ENCODE measurements around the gene KIRREL1. TPM values are rescaled to one million over a fixed set of nuclear protein-coding genes. Genes with fewer than 3 reads are reported as not detected.

The KIRREL1 gene
- total RNA-seq, 1 experiment from 2014 or later = 211 TPM

DNA sequence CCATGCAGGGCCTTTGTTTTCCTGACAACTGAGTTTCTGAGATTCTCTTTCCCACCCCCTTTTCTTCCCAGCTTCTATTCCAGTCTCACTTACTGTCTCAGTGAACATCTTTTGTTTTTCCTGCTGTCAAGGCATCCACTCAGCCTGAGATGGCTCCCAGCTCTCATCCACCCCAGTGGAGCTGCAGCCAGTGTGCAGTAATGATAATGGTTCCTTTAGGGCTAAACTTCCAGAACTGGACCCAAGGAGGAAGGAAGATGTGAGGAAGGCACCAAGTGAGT lies 44.4 kb upstream of the KIRREL1 start:
- ChIA-PET POLR2A (ENCODE audit: low non-redundant PET) (no interaction called here), CTCF (interaction anchor here (1.2 to 2.3 kb wide), 4 partner anchors 71 to 369 kb away, joined by 3 to 16 read pairs (median 8); no protein-coding TSS in a partner anchor)
- no peaks in the 10 kb centered on the region for H3K9me3 ChIP-seq (ENCODE audit: low read depth, low read length, poor library complexity, severe bottlenecking)
- no peaks in the 10 kb centered on the region for H3K4me1 ChIP-seq (ENCODE audit: insufficient read depth, low read length, poor library complexity, severe bottlenecking)
- no peak for DNase-seq (ENCODE audit: low spot score)
- H3K27ac ChIP-seq (ENCODE audit: low read depth, low read length, poor library complexity, severe bottlenecking) = no peak overlapping the region
- no peaks in the 10 kb centered on the region for H3K27me3 ChIP-seq (replicated peaks; ENCODE audit: insufficient read depth, low read depth, low read length, poor library complexity)
- no peak overlapping the region for H3K4me3 ChIP-seq (ENCODE audit: low read depth, low read length, poor library complexity, severe bottlenecking)
- intact Hi-C loops (cut with micrococcal nuclease; ENCODE audit: unreplicated experiment) = loop anchor here (2.0 to 5.0 kb wide), 3 partner anchors 177 to 567 kb away; no protein-coding TSS in a partner anchor
- no peaks in the 10 kb centered on the region for H3K36me3 ChIP-seq (ENCODE audit: insufficient read depth, low read length, poor library complexity, severe bottlenecking)
- BruUV-seq (replicated peaks) = no TSS peak
- TF ChIP-seq, protein P1, sequence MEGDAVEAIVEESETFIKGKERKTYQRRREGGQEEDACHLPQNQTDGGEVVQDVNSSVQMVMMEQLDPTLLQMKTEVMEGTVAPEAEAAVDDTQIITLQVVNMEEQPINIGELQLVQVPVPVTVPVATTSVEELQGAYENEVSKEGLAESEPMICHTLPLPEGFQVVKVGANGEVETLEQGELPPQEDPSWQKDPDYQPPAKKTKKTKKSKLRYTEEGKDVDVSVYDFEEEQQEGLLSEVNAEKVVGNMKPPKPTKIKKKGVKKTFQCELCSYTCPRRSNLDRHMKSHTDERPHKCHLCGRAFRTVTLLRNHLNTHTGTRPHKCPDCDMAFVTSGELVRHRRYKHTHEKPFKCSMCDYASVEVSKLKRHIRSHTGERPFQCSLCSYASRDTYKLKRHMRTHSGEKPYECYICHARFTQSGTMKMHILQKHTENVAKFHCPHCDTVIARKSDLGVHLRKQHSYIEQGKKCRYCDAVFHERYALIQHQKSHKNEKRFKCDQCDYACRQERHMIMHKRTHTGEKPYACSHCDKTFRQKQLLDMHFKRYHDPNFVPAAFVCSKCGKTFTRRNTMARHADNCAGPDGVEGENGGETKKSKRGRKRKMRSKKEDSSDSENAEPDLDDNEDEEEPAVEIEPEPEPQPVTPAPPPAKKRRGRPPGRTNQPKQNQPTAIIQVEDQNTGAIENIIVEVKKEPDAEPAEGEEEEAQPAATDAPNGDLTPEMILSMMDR (conservative IDR thresholded peaks at IDR 0.05; ENCODE audit: low read depth, low read length) = no peak
- no peak for TF ChIP-seq EZH2 (IDR thresholded peaks at IDR 0.05; ENCODE audit: borderline replicate concordance, low read depth, low read length, poor library complexity, severe bottlenecking)

GRCh38 chr1:157951230-157951629 lies 42.2 kb upstream of the KIRREL1 start:
- CTCF ChIA-PET = interaction anchor here (1.5 kb wide), 1 partner anchor 73 kb away, joined by 4 read pairs; no protein-coding TSS in a partner anchor
- BruUV-seq (replicated peaks) = no TSS peak

DNA sequence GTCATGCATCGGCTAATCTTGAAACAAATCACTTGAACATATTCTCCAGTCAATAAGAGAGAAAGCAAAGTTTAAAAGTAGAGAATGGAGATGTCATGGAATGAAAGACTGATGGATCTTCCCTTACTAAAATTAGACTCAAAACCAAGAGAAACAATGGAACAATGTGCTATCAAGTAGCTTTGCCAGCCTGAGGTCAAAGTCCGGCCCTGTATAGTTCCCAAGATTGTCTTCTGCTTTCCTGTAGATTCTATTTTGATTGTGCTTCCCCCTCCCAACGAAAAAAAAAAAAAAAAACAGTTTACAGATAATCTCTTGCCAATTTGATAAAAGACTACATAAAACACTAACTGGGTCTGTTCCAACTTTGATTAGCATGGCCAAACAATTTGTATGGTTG lies 40.8 kb upstream of the KIRREL1 start:
- no TSS peak for BruUV-seq (replicated peaks)
- ChIA-PET POLR2A (ENCODE audit: low non-redundant PET) (no interaction called here), CTCF (no interaction called here)
- DNase-seq (ENCODE audit: low spot score) = no peak
- Histone ChIP-seq H3K4me3 (ENCODE audit: low read depth, low read length, poor library complexity, severe bottlenecking) (no peak overlapping the region), H3K4me1 (ENCODE audit: insufficient read depth, low read length, poor library complexity, severe bottlenecking) (no peaks in the 10 kb centered on the region), H3K9me3 (ENCODE audit: low read depth, low read length, poor library complexity, severe bottlenecking) (no peaks in the 10 kb centered on the region), H3K27me3 (replicated peaks; ENCODE audit: insufficient read depth, low read depth, low read length, poor library complexity) (no peaks in the 10 kb centered on the region), H3K36me3 (ENCODE audit: insufficient read depth, low read length, poor library complexity, severe bottlenecking) (no peaks in the 10 kb centered on the region), H3K27ac (ENCODE audit: low read depth, low read length, poor library complexity, severe bottlenecking) (no peak overlapping the region)
- intact Hi-C loops (cut with micrococcal nuclease; ENCODE audit: unreplicated experiment) = no loop called here
- no peak for TF ChIP-seq EZH2 (IDR thresholded peaks at IDR 0.05; ENCODE audit: borderline replicate concordance, low read depth, low read length, poor library complexity, severe bottlenecking)
- TF ChIP-seq, protein P1 (conservative IDR thresholded peaks at IDR 0.05; ENCODE audit: low read depth, low read length) = no peak

More at GRCh38 chr1:157951230-157951629, 42.2 kb upstream of the KIRREL1 start:
- Histone ChIP-seq H3K4me1 (ENCODE audit: insufficient read depth, low read length, poor library complexity, severe bottlenecking) (no peaks in the 10 kb centered on the region), H3K4me3 (ENCODE audit: low read depth, low read length, poor library complexity, severe bottlenecking) (no peak overlapping the region), H3K36me3 (ENCODE audit: insufficient read depth, low read length, poor library complexity, severe bottlenecking) (no peaks in the 10 kb centered on the region), H3K27me3 (replicated peaks; ENCODE audit: insufficient read depth, low read depth, low read length, poor library complexity) (no peaks in the 10 kb centered on the region), H3K9me3 (ENCODE audit: low read depth, low read length, poor library complexity, severe bottlenecking) (no peaks in the 10 kb centered on the region), H3K27ac (ENCODE audit: low read depth, low read length, poor library complexity, severe bottlenecking) (no peak overlapping the region)
- TF ChIP-seq, protein P1 (conservative IDR thresholded peaks at IDR 0.05; ENCODE audit: low read depth, low read length) = no peak
- TF ChIP-seq EZH2 (IDR thresholded peaks at IDR 0.05; ENCODE audit: borderline replicate concordance, low read depth, low read length, poor library complexity, severe bottlenecking) = no peak
- POLR2A ChIA-PET (ENCODE audit: low non-redundant PET) = no interaction called here
- DNase-seq (ENCODE audit: low spot score) = no peak
- intact Hi-C loops (cut with micrococcal nuclease; ENCODE audit: unreplicated experiment) = no loop called here
